ENCODE data around the gene ADAMTSL4. TPM values are rescaled to one million over a fixed set of nuclear protein-coding genes. Genes with fewer than 3 reads are reported as not detected.

Gene ADAMTSL4
- total RNA-seq, 2 experiments from 2014 or later: 0.16 to 0.22 TPM

GRCh38 chr1:150544204-150544603, 5.0 kb upstream of the ADAMTSL4 start:
- Histone ChIP-seq H3K36me3 (ENCODE audit: insufficient read depth, low read length) (no peaks in the 10 kb centered on the region), H3K9me3 (ENCODE audit: control insufficient read depth in 1 of 2, insufficient read depth in 1 of 2, low read length in 2 of 2) (no peaks in the 10 kb centered on the region), H3K4me3 (ENCODE audit: low read length) (no peak overlapping the region), H3K27me3 (ENCODE audit: control insufficient read depth in 1 of 2, insufficient read depth in 2 of 2, low read length in 2 of 2) (peaks cover 5 to 15% of the 10 kb centered on the region in 2 experiments), H3K4me1 (ENCODE audit: insufficient read depth, low read length) (peaks cover 5% of the 10 kb centered on the region), H3K27ac (ENCODE audit: low read depth in 1 of 2, low read length in 2 of 2) (no peak overlapping the region)
- H3K9me3 Mint-ChIP-seq: no peaks in the 10 kb centered on the region
- no peak overlapping the region for H3K27ac Mint-ChIP-seq
- no peaks in the 10 kb centered on the region for H3K36me3 Mint-ChIP-seq (ENCODE audit: low read depth)
- ATAC-seq (ENCODE audit: poor library complexity) (no peak), DNase-seq (no peak)
- ChIA-PET POLR2A (no interaction called here), CTCF (no interaction called here)
- H3K4me1 Mint-ChIP-seq (ENCODE audit: low read depth): peaks cover 4% of the 10 kb centered on the region
- no peak overlapping the region for H3K4me3 Mint-ChIP-seq
- peaks cover 29% of the 10 kb centered on the region for H3K27me3 Mint-ChIP-seq
- TF ChIP-seq, protein P1, sequence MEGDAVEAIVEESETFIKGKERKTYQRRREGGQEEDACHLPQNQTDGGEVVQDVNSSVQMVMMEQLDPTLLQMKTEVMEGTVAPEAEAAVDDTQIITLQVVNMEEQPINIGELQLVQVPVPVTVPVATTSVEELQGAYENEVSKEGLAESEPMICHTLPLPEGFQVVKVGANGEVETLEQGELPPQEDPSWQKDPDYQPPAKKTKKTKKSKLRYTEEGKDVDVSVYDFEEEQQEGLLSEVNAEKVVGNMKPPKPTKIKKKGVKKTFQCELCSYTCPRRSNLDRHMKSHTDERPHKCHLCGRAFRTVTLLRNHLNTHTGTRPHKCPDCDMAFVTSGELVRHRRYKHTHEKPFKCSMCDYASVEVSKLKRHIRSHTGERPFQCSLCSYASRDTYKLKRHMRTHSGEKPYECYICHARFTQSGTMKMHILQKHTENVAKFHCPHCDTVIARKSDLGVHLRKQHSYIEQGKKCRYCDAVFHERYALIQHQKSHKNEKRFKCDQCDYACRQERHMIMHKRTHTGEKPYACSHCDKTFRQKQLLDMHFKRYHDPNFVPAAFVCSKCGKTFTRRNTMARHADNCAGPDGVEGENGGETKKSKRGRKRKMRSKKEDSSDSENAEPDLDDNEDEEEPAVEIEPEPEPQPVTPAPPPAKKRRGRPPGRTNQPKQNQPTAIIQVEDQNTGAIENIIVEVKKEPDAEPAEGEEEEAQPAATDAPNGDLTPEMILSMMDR (IDR thresholded peaks at IDR 0.05): no peak
- intact Hi-C loops (cut with DNase I, micrococcal nuclease): no loop called here

DNA sequence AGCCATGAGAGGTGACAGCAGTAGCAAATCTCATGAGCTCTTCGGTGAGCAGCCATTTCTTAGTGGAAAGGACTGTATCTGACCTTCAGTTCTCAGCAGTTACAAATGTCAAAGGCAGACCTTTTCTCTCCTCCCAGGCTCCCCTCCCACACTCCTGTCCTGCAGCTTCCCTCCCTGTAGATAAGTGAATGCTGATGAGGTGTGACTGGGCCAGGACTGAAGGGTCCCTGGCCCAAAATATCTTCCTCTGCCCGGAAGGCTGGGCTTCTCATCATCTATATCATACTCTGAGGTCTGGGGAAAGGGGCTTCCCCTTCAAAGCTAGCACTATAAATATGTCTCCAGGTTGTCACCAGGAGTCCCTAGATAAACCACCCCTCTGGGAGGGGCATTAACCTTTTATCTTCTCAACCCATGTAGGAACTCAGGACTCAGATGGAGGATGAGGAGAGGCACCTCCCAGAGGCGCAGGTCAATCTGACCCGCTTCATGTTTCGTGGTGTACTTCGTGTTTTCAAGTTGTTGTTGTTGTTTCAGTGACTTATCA, 3.6 kb upstream of the ADAMTSL4 start:
- H3K4me1 Mint-ChIP-seq (ENCODE audit: low read depth): peaks cover 13% of the 10 kb centered on the region
- H3K36me3 Mint-ChIP-seq (ENCODE audit: low read depth): no peaks in the 10 kb centered on the region
- DNase-seq (no peak), ATAC-seq (ENCODE audit: poor library complexity) (no peak)
- Histone ChIP-seq H3K27me3 (ENCODE audit: control insufficient read depth in 1 of 2, insufficient read depth in 2 of 2, low read length in 2 of 2) (peaks cover 10 to 15% of the 10 kb centered on the region in 2 experiments), H3K36me3 (ENCODE audit: insufficient read depth, low read length) (no peaks in the 10 kb centered on the region), H3K27ac (ENCODE audit: low read depth in 1 of 2, low read length in 2 of 2) (no peak overlapping the region), H3K9me3 (ENCODE audit: control insufficient read depth in 1 of 2, insufficient read depth in 1 of 2, low read length in 2 of 2) (no peaks in the 10 kb centered on the region), H3K4me3 (ENCODE audit: low read length) (no peak overlapping the region), H3K4me1 (ENCODE audit: insufficient read depth, low read length) (peaks cover 17% of the 10 kb centered on the region)
- CTCF ChIA-PET: no interaction called here
- POLR2A ChIA-PET: interaction anchor here (0.6 kb wide), 1 partner anchor 30 kb away, joined by 3 read pairs; the partner anchor contains the start of gene FALEC
- H3K9me3 Mint-ChIP-seq: no peaks in the 10 kb centered on the region
- TF ChIP-seq, protein P1 (IDR thresholded peaks at IDR 0.05): no peak
- H3K27ac Mint-ChIP-seq: no peak overlapping the region
- no peak overlapping the region for H3K4me3 Mint-ChIP-seq
- intact Hi-C loops (cut with DNase I, micrococcal nuclease): no loop called here
- H3K27me3 Mint-ChIP-seq: peaks cover 34% of the 10 kb centered on the region

- TF ChIP-seq, protein P1 (IDR thresholded peaks at IDR 0.05): no peak
- H3K36me3 ChIP-seq (ENCODE audit: insufficient read depth, low read length): no peaks in the 10 kb centered on the region
- Mint-ChIP-seq H3K9me3 (no peaks in the 10 kb centered on the region), H3K36me3 (ENCODE audit: low read depth) (no peaks in the 10 kb centered on the region), H3K4me1 (ENCODE audit: low read depth) (peaks cover 21% of the 10 kb centered on the region), H3K4me3 (no peak overlapping the region), H3K27ac (no peak overlapping the region), H3K27me3 (peaks cover 40% of the 10 kb centered on the region)
- H3K4me1 ChIP-seq (ENCODE audit: insufficient read depth, low read length): peaks cover 26% of the 10 kb centered on the region
- H3K4me3 ChIP-seq (ENCODE audit: low read length): no peak overlapping the region
- intact Hi-C loops (cut with DNase I, micrococcal nuclease): no loop called here
- no peak overlapping the region for H3K27ac ChIP-seq (ENCODE audit: low read depth in 1 of 2, low read length in 2 of 2)
- peaks cover 10 to 15% of the 10 kb centered on the region in 2 experiments for H3K27me3 ChIP-seq (ENCODE audit: control insufficient read depth in 1 of 2, insufficient read depth in 2 of 2, low read length in 2 of 2)
- ChIA-PET POLR2A (no interaction called here), CTCF (interaction anchor here (0.6 to 2.7 kb wide), 2 partner anchors 14 to 56 kb away, joined by 3 to 12 read pairs; no protein-coding TSS in a partner anchor)
- ATAC-seq (ENCODE audit: poor library complexity): no peak
- H3K9me3 ChIP-seq (ENCODE audit: control insufficient read depth in 1 of 2, insufficient read depth in 1 of 2, low read length in 2 of 2): no peaks in the 10 kb centered on the region
- DNase-seq: no peak
Observed at GRCh38 chr1:150546294-150546937, 2.8 kb upstream of the ADAMTSL4 start.
